Fibroblast of skin of left biceps (primary cell): Measurements from ENCODE around the gene ANKRD60.

Experiments
- DNase-seq, 2 experiments: peaks; one replicate each; pipeline ENCODE4 v3.0.0-alpha.2; 2013; ENCODE audit warnings: low read depth in 2 of 2

The ANKRD60 gene

GRCh38 chr20:58244517-58245030 is 16.1 kb upstream of the ANKRD60 start:
- DNase-seq = no peak

- DNase-seq = no peak
Observed at GRCh38 chr20:58243653-58244410, 15.4 kb upstream of the ANKRD60 start.

GRCh38 chr20:58242824-58243223 is 14.4 kb upstream of the ANKRD60 start:
- DNase-seq = no peak

- no peak for DNase-seq
Observed at GRCh38 chr20:58241766-58242465, 13.5 kb upstream of the ANKRD60 start.

- DNase-seq = no peak
Observed at GRCh38 chr20:58240471-58240870, 12.0 kb upstream of the ANKRD60 start.

GRCh38 chr20:58239216-58239615 is 10.8 kb upstream of the ANKRD60 start:
- no peak for DNase-seq

- no peak for DNase-seq
Observed at GRCh38 chr20:58238490-58238889, 10.0 kb upstream of the ANKRD60 start.

GRCh38 chr20:58237318-58238132 is 9.1 kb upstream of the ANKRD60 start:
- DNase-seq = peak; percentile 72 to 76

- no peak for DNase-seq
Observed at GRCh38 chr20:58236612-58237317, 8.3 kb upstream of the ANKRD60 start.

- no peak for DNase-seq
Observed at GRCh38 chr20:58235010-58235409, 6.6 kb upstream of the ANKRD60 start.

- DNase-seq = no peak
Observed at GRCh38 chr20:58233881-58234528, 5.6 kb upstream of the ANKRD60 start.

- DNase-seq = no peak
Observed at GRCh38 chr20:58233393-58233792, 4.9 kb upstream of the ANKRD60 start.

- no peak for DNase-seq
Observed at GRCh38 chr20:58231683-58232082, 3.2 kb upstream of the ANKRD60 start.

GRCh38 chr20:58229198-58229798 is 845 bp upstream of the ANKRD60 start:
- no peak for DNase-seq

GRCh38 chr20:58228103-58228483 is 360 bp downstream of the ANKRD60 start:
- DNase-seq = no peak

GRCh38 chr20:58227391-58228102 is 906 bp downstream of the ANKRD60 start:
- no peak for DNase-seq

- no peak for DNase-seq
Observed at GRCh38 chr20:58225452-58226200, 2.8 kb downstream of the ANKRD60 start.

- no peak for DNase-seq
Observed at GRCh38 chr20:58224974-58225373, 3.5 kb downstream of the ANKRD60 start.

- no peak for DNase-seq
Observed at GRCh38 chr20:58224097-58224496, 4.4 kb downstream of the ANKRD60 start.
